CD4-positive, alpha-beta memory T cell (primary cell): ENCODE data around the gene APMAP. TPM values are rescaled to one million over a fixed set of nuclear protein-coding genes. Genes with fewer than 3 reads are reported as not detected.
A peak's percentile ranks its signal among the peaks of the same experiment; 100 is the strongest.
"Not testable (repeated sequence)": the region's sequence is repeated elsewhere in the genome, so short reads cannot be mapped to it uniquely, and the experiment has no call there.

ENCODE experiments used
- CTCF ChIA-PET: fragments of 350-600 bp; sonication (Branson Sonifier 250); formaldehyde crosslinking; loops from one replicate; lab custom pipeline; 2021; ENCODE audit warnings: inconsistent platforms; ENCODE audit not compliant: partially characterized antibody; lab: Charles Lee
- POLR2A ChIA-PET: fragments of 350-600 bp; sonication (Branson Sonifier 250); formaldehyde crosslinking; loops from one replicate; lab custom pipeline; 2021; ENCODE audit not compliant: partially characterized antibody; lab: Charles Lee
- DNase-seq, 5 donors: peaks; one replicate each; pipeline versions ENCODE4 v3.0.0 to v3.0.0-alpha.2; 2020 to 2022; ENCODE audit warnings: mixed read lengths in 1 of 5
- H3K27ac ChIP-seq: one replicate; pipeline ENCODE4 v1.7.0; 2013; ENCODE audit warnings: low read depth, low read length
- H3K27me3 ChIP-seq: 2 replicates; pipeline ENCODE4 v1.7.0; 2013; ENCODE audit warnings: mild to moderate bottlenecking, low read length, moderate library complexity; ENCODE audit not compliant: insufficient read depth
- H3K36me3 ChIP-seq: 2 replicates; pipeline ENCODE4 v1.7.0; 2013; ENCODE audit warnings: mild to moderate bottlenecking, low read length, moderate library complexity; ENCODE audit not compliant: insufficient read depth
- H3K4me1 ChIP-seq: 2 replicates; pipeline ENCODE4 v1.7.0; 2013; ENCODE audit warnings: mild to moderate bottlenecking, low read length, moderate library complexity; ENCODE audit not compliant: insufficient read depth
- H3K4me3 ChIP-seq, 2 donors: one replicate each; pipeline ENCODE4 v1.7.0; 2013; ENCODE audit warnings: low read length in 2 of 2, mild to moderate bottlenecking in 1 of 2
- H3K9me3 ChIP-seq, 2 donors: one replicate each; pipeline ENCODE4 v1.7.0; 2013; ENCODE audit warnings: low read length in 2 of 2, control low read depth in 1 of 2; ENCODE audit not compliant: control insufficient read depth in 1 of 2
- H3K27ac Mint-ChIP-seq, 7 donors: one replicate each; pipeline ENCODE4 v1.8.0; 2020 to 2021; ENCODE audit warnings: mixed read lengths in 7 of 7, mild to moderate bottlenecking in 6 of 7, inconsistent platforms in 3 of 7, moderate library complexity in 3 of 7
- H3K27me3 Mint-ChIP-seq, 2 donors: one replicate each; pipeline ENCODE4 v1.8.0; 2020 to 2021; ENCODE audit warnings: mixed read lengths in 2 of 2
- H3K36me3 Mint-ChIP-seq, 2 donors: one replicate each; pipeline ENCODE4 v1.8.0; 2020 to 2021; ENCODE audit warnings: mixed read lengths in 2 of 2, inconsistent platforms in 1 of 2, mild to moderate bottlenecking in 1 of 2
- H3K4me1 Mint-ChIP-seq, 4 donors: one replicate each; pipeline ENCODE4 v1.8.0; 2020 to 2021; ENCODE audit warnings: mixed read lengths in 4 of 4, mild to moderate bottlenecking in 1 of 4
- H3K4me3 Mint-ChIP-seq, 8 donors: one replicate each; pipeline ENCODE4 v1.8.0; 2020 to 2021; ENCODE audit warnings: mixed read lengths in 8 of 8, mild to moderate bottlenecking in 7 of 8, moderate library complexity in 6 of 8, inconsistent platforms in 3 of 8
- H3K9me3 Mint-ChIP-seq, 8 donors: one replicate each; pipeline ENCODE4 v1.8.0; 2020 to 2021; ENCODE audit warnings: mixed read lengths in 8 of 8, mild to moderate bottlenecking in 5 of 8, inconsistent platforms in 3 of 8, moderate library complexity in 1 of 8
- intact Hi-C: fragments of 100-400 bp; cut with micrococcal nuclease; formaldehyde crosslinking; loops from one replicate; pipeline ENCODE4 v1.15.1; 2023
- polyA plus RNA-seq, 2 donors: library from polyadenylated mRNA; unstranded; fragments of 300-500 nt; fragmentation: Illumina TruSeq; gene quantifications; one replicate each; pipeline ENCODE4 v1.2.3, GENCODE V29; 2021
- total RNA-seq, 2 experiments: library from RNA; stranded (reverse); gene quantifications; one replicate each; pipeline ENCODE4 v1.2.3, GENCODE V29; 2021

The APMAP gene
- total and polyA plus RNA-seq, 4 experiments from 2014 or later: 48.4 to 130 (median 60.4) TPM

DNA sequence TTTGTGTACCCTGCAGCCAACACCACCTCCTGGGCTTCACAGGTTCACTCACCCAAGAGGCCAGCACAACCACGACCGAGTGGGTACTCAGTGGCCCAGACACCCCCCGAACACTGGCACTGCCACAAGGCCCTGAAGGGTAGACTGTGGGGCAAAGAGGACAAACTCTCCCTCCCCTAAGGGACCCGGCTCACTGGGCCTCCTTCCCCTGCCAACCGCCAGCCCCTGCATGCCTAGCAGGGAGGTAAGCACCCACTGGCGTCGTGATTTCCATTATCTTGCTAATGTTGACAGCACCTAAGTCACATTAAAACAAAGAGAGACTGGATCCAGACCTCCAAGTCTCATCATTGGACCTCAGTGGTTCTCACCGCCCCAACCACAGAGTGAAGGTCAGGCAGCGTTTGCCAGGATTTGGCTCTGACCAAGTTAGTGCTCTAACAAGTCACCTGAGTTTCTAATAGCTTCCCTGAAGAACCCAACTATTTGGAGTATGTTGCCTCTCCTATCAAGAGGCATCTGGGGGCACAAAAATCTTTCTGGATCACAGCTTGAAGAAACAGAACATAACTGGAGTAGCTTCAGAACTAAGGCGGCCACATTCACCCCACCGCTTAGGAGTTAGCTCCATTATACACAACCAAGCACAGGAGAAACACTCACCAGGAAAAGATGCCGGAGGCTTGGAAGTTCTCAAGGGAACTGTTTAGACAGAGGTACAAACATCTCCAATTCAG is 14.0 kb upstream of the APMAP start:
- H3K27me3 Mint-ChIP-seq: no peaks in the 10 kb centered on the region
- no peak overlapping the region for H3K27ac Mint-ChIP-seq
- H3K27ac ChIP-seq: no peak overlapping the region
- H3K4me1 Mint-ChIP-seq: peaks cover 0 to 3% (median 0%) of the 10 kb centered on the region in 4 donors
- no peaks in the 10 kb centered on the region for H3K4me1 ChIP-seq
- POLR2A ChIA-PET: no interaction called here
- H3K27me3 ChIP-seq: no peaks in the 10 kb centered on the region
- H3K4me3 ChIP-seq: no peak overlapping the region
- peaks cover 56% of the 10 kb centered on the region for H3K36me3 ChIP-seq
- CTCF ChIA-PET: interaction anchor here (2.8 kb wide), 1 partner anchor 12 kb away, joined by 14 read pairs; no protein-coding TSS in a partner anchor
- no peak overlapping the region for H3K4me3 Mint-ChIP-seq
- H3K36me3 Mint-ChIP-seq: peaks cover 81 to 85% of the 10 kb centered on the region in 2 donors
- H3K9me3 ChIP-seq: no peaks in the 10 kb centered on the region
- no peak for DNase-seq
- intact Hi-C loops: no loop called here
- H3K9me3 Mint-ChIP-seq: no peaks in the 10 kb centered on the region

DNA sequence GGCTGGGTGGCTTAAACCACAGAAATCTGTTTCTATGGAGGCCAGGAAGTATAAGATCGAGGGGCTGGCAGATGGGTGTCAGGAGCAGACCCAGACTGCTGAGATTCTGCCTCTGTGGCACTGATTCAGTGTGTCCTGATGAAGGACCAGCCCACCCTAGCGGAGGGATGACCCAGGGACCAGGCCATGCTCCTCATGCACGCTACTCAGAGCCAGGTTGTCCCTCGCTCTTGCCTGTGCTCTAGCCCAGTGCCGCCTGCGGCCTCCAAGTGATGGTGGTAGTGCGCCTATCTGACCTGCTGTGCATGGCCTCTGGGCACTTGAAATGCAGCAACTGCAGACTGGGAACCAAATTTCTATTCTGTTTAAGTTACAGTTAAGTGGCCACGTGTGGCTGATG is 13.1 kb upstream of the APMAP start:
- H3K27me3 Mint-ChIP-seq: no peaks in the 10 kb centered on the region
- no peak overlapping the region for H3K4me3 Mint-ChIP-seq
- H3K4me1 ChIP-seq: no peaks in the 10 kb centered on the region
- intact Hi-C loops: no loop called here
- peaks cover 0 to 3% (median 0%) of the 10 kb centered on the region in 4 donors for H3K4me1 Mint-ChIP-seq
- no peaks in the 10 kb centered on the region for H3K27me3 ChIP-seq
- peaks cover 72 to 76% of the 10 kb centered on the region in 2 donors for H3K36me3 Mint-ChIP-seq
- no peak for DNase-seq
- ChIA-PET POLR2A (no interaction called here), CTCF (interaction anchor here (2.8 kb wide), 1 partner anchor 11 kb away, joined by 14 read pairs; no protein-coding TSS in a partner anchor)
- H3K9me3 ChIP-seq: no peaks in the 10 kb centered on the region
- H3K36me3 ChIP-seq: peaks cover 47% of the 10 kb centered on the region
- no peaks in the 10 kb centered on the region for H3K9me3 Mint-ChIP-seq
- H3K27ac Mint-ChIP-seq: peak overlapping the region in 1 of 7 donors; percentile 53
- no peak overlapping the region for H3K4me3 ChIP-seq
- H3K27ac ChIP-seq: no peak overlapping the region

DNA sequence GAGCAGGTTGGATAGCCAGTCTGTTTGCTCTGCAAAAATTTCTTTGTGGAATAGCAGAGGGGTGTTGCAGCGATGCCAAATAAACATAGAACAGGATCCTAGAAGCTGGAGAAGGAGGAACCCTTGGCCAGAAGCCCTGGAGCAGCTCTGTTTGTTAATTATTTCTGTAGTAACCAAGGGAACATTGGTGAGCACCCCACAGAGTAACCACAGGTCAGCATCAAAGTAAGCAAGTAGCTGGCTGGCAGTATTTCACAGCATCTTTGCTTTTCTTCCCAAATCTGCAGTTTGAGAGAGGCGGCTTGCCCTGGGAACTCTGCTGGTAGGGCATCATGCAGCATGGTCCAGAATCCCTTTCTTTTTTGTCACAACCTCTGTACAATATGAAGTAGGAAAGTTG is 12.7 kb upstream of the APMAP start:
- no peaks in the 10 kb centered on the region for H3K27me3 Mint-ChIP-seq
- ChIA-PET POLR2A (interaction anchor here (1.0 kb wide), 1 partner anchor 10 kb away, joined by 3 read pairs; no protein-coding TSS in a partner anchor), CTCF (interaction anchor here (2.8 kb wide), 1 partner anchor 10 kb away, joined by 14 read pairs; no protein-coding TSS in a partner anchor)
- no peaks in the 10 kb centered on the region for H3K27me3 ChIP-seq
- H3K27ac Mint-ChIP-seq: peak overlapping the region in 1 of 7 donors; percentile 53
- H3K9me3 Mint-ChIP-seq: no peaks in the 10 kb centered on the region
- H3K4me3 ChIP-seq: no peak overlapping the region
- H3K9me3 ChIP-seq: no peaks in the 10 kb centered on the region
- H3K27ac ChIP-seq: no peak overlapping the region
- intact Hi-C loops: no loop called here
- no peaks in the 10 kb centered on the region for H3K4me1 ChIP-seq
- peaks cover 43% of the 10 kb centered on the region for H3K36me3 ChIP-seq
- H3K4me3 Mint-ChIP-seq: no peak overlapping the region
- no peak for DNase-seq
- H3K4me1 Mint-ChIP-seq: peaks cover 0 to 3% (median 0%) of the 10 kb centered on the region in 4 donors
- H3K36me3 Mint-ChIP-seq: peaks cover 70 to 71% of the 10 kb centered on the region in 2 donors

DNA sequence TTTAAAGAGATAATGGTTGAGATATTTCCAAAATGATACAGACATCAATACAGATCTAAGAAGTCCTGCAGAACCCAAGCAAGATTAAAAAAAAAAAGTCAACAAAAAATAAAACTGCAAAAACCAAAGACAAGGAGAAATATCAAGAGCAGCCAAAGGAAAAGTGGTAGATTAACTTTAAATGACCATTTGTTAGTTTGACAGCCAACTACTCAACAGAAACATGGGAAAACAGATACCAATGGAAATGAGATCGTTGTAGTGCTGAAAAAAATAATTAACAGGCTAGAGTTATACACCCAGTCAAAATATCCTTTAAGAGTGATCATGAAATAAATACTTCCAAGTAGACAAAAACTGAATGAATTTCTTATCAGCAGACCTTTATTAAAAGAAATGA is 10.5 kb upstream of the APMAP start:
- DNase-seq: no peak
- CTCF ChIA-PET: no interaction called here
- Mint-ChIP-seq H3K9me3 (no peaks in the 10 kb centered on the region), H3K4me3 (no peak overlapping the region), H3K27me3 (no peaks in the 10 kb centered on the region), H3K36me3 (peaks cover 48 to 51% of the 10 kb centered on the region in 2 donors), H3K4me1 (peaks cover 0 to 3% (median 0%) of the 10 kb centered on the region in 4 donors), H3K27ac (no peak overlapping the region)
- POLR2A ChIA-PET: no interaction called here
- Histone ChIP-seq H3K27me3 (no peaks in the 10 kb centered on the region), H3K36me3 (peaks cover 29% of the 10 kb centered on the region), H3K9me3 (no peaks in the 10 kb centered on the region), H3K4me1 (no peaks in the 10 kb centered on the region), H3K27ac (no peak overlapping the region), H3K4me3 (no peak overlapping the region)
- intact Hi-C loops: no loop called here

DNA sequence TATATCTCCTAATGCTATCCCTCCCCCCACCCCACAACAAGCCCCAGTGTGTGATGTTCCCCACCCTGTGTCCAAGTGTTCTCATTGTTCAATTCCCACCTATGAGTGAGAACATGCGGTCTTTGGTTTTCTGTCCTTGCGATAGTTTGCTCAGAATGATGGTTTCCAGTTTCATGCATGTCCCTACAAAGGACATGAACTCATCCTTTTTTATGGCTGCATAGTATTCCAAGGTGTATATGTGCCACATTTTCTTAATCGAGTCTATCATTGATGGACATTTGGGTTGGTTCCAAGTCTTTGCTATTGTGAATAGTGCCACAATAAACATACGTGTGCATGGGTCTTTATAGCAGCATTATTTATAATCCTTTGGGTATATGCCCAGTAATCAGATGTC is 8.8 kb upstream of the APMAP start:
- H3K27ac Mint-ChIP-seq, H3K4me3 Mint-ChIP-seq, H3K27me3 ChIP-seq, H3K4me3 ChIP-seq, intact Hi-C loops, H3K27me3 Mint-ChIP-seq, H3K4me1 Mint-ChIP-seq, POLR2A ChIA-PET, H3K4me1 ChIP-seq, H3K9me3 Mint-ChIP-seq, H3K9me3 ChIP-seq, DNase-seq, H3K27ac ChIP-seq: not testable (repeated sequence)
- CTCF ChIA-PET: interaction anchor here (10.2 kb wide), 1 partner anchor 59 kb away, joined by 260 read pairs; the partner anchor contains the start of gene ACSS1
- peaks cover 12% of the 10 kb centered on the region for H3K36me3 ChIP-seq
- H3K36me3 Mint-ChIP-seq: peaks cover 32 to 34% of the 10 kb centered on the region in 2 donors

DNA sequence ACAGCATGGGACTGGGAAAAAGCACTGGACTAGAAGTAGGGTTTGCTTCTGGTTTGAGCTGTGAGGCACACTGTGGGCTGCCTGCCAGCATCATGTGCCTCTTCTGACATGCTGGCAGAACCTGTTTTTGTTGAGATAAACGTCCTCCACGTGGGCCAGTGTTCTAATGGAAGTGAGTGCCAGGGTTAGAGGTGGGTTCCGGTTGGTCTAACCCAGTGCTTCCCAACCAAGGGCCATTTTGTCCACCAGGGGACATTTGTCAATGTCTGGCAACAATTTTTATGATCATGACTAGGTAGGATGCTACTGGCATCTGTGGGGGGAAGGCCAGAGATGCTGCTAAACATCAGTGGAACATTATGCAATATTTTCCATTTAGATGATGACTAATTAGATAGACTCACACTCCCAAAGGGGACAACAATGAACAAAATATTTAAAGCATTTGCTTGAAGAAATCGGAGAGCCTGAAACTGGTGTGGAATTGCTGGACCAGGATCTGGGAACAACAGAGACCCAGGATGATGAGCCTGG is 7.8 kb upstream of the APMAP start:
- ChIA-PET CTCF (interaction anchor here (10.2 kb wide), 1 partner anchor 60 kb away, joined by 260 read pairs; the partner anchor contains the start of gene ACSS1), POLR2A (no interaction called here)
- Histone ChIP-seq H3K36me3 (peaks cover 4% of the 10 kb centered on the region), H3K27me3 (no peaks in the 10 kb centered on the region), H3K4me1 (no peaks in the 10 kb centered on the region), H3K27ac (no peak overlapping the region), H3K9me3 (no peaks in the 10 kb centered on the region), H3K4me3 (no peak overlapping the region)
- Mint-ChIP-seq H3K4me1 (peaks cover 0 to 3% (median 0%) of the 10 kb centered on the region in 4 donors), H3K36me3 (peaks cover 23 to 26% of the 10 kb centered on the region in 2 donors), H3K27me3 (no peaks in the 10 kb centered on the region), H3K9me3 (no peaks in the 10 kb centered on the region), H3K27ac (peak overlapping the region in 4 of 7 donors; percentile 4 to 59 (median 17)), H3K4me3 (no peak overlapping the region)
- intact Hi-C loops: no loop called here
- no peak for DNase-seq

DNA sequence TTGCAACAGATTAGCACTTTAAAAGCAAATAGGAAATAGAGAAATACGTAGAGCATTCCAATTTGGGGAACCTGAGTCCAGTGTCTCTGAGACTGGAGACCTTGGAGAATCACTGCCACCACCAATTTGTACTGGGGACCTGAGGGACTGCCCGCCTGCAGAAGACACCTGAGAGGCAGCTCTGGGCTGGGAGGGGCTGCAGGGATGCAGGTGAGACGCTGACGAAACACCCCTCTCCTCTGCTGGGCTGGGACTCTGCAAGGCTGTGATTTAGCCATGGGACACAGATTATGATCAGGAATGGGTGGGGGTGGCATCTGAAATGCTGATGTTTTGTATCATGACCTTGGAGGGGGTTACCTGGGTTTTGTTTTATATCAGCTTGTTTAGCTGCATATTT is 7.0 kb upstream of the APMAP start:
- H3K36me3 Mint-ChIP-seq: peaks cover 19 to 25% of the 10 kb centered on the region in 2 donors
- ChIA-PET CTCF (interaction anchor here (1.4 to 10.2 kb wide), 2 partner anchors 61 to 399 kb away, joined by 5 to 260 read pairs; partner anchors contain the start of gene ACSS1), POLR2A (no interaction called here)
- Histone ChIP-seq H3K27ac (no peak overlapping the region), H3K4me3 (no peak overlapping the region), H3K4me1 (peaks cover 5% of the 10 kb centered on the region), H3K27me3 (no peaks in the 10 kb centered on the region), H3K36me3 (no peaks in the 10 kb centered on the region), H3K9me3 (no peaks in the 10 kb centered on the region)
- no peak for DNase-seq
- no peaks in the 10 kb centered on the region for H3K9me3 Mint-ChIP-seq
- peaks cover 4 to 9% (median 7%) of the 10 kb centered on the region in 4 donors for H3K4me1 Mint-ChIP-seq
- H3K4me3 Mint-ChIP-seq: no peak overlapping the region
- H3K27ac Mint-ChIP-seq: no peak overlapping the region
- no peaks in the 10 kb centered on the region for H3K27me3 Mint-ChIP-seq
- intact Hi-C loops: loop anchor here (10.0 kb wide), 2 partner anchors 295 to 895 kb away; no protein-coding TSS in a partner anchor
